HK-2 (cell line): ENCODE data around the gene ZNF133.
A peak's percentile ranks its signal among the peaks of the same experiment; 100 is the strongest.
"Not testable (repeated sequence)": the region's sequence is repeated elsewhere in the genome, so short reads cannot be mapped to it uniquely, and the experiment has no call there.

Source experiments
- DNase-seq: peaks from one replicate; pipeline ENCODE4 v3.0.0-alpha.2; 2018; ENCODE audit not compliant: unreplicated experiment

The ZNF133 gene

GRCh38 chr20:18284805-18285533 is 3.4 kb upstream of the ZNF133 start:
- DNase-seq, result no peak

- DNase-seq, result no peak
Measured at GRCh38 chr20:18287546-18287914, 797 bp upstream of the ZNF133 start.

- DNase-seq, result no peak
Measured at GRCh38 chr20:18288749-18289267, 481 bp downstream of the ZNF133 start.

GRCh38 chr20:18289306-18289705 is 979 bp downstream of the ZNF133 start:
- no peak for DNase-seq

- no peak for DNase-seq
Measured at GRCh38 chr20:18299364-18299763, 11.0 kb downstream of the ZNF133 start.

GRCh38 chr20:18304618-18305017 is 16.3 kb downstream of the ZNF133 start:
- DNase-seq, result no peak

GRCh38 chr20:18307301-18307700 is 19.0 kb downstream of the ZNF133 start:
- no peak for DNase-seq

GRCh38 chr20:18310051-18310450 is 21.7 kb downstream of the ZNF133 start:
- DNase-seq, result no peak

- no peak for DNase-seq
Measured at GRCh38 chr20:18310592-18310991, 22.3 kb downstream of the ZNF133 start.

- DNase-seq, result no peak
Measured at GRCh38 chr20:18312723-18313122, 24.4 kb downstream of the ZNF133 start.

GRCh38 chr20:18313411-18313810 is 25.1 kb downstream of the ZNF133 start:
- DNase-seq, result no peak

- peak; percentile 38 for DNase-seq
Measured at GRCh38 chr20:18314786-18315406, 26.6 kb downstream of the ZNF133 start.

GRCh38 chr20:18316166-18316565 is 27.8 kb downstream of the ZNF133 start:
- DNase-seq, result no peak

- DNase-seq, result no peak
Measured at GRCh38 chr20:18321316-18321715, 33.0 kb downstream of the ZNF133 start.

- DNase-seq, result no peak
Measured at GRCh38 chr20:18321976-18322950, 33.9 kb downstream of the ZNF133 start.

- DNase-seq, result no peak
Measured at GRCh38 chr20:18323705-18324104, 35.4 kb downstream of the ZNF133 start.

- DNase-seq, result no peak
Measured at GRCh38 chr20:18324596-18325089, 36.3 kb downstream of the ZNF133 start.

GRCh38 chr20:18326990-18327389 is 38.7 kb downstream of the ZNF133 start:
- DNase-seq, result no peak

GRCh38 chr20:18331694-18332093 is 43.4 kb downstream of the ZNF133 start:
- DNase-seq, result no peak

GRCh38 chr20:18349749-18350148 is 61.4 kb downstream of the ZNF133 start:
- not testable (repeated sequence) for DNase-seq

GRCh38 chr20:18359854-18360253 is 71.5 kb downstream of the ZNF133 start:
- DNase-seq, result no peak

GRCh38 chr20:18360635-18361034 is 72.3 kb downstream of the ZNF133 start:
- DNase-seq, result peak; percentile 37
